H1 (cell line): ENCODE results near the gene PXDN. TPM values are rescaled to one million over a fixed set of nuclear protein-coding genes. Genes with fewer than 3 reads are reported as not detected.

Experiments used
- CTCF ChIA-PET: fragments of 300-600 bp; sonication (Branson Sonifier 250); formaldehyde crosslinking; loops from one replicate; lab custom pipeline; 2021; ENCODE audit not compliant: partially characterized antibody; lab: Charles Lee
- POLR2A ChIA-PET: fragments of 300-600 bp; sonication (Branson Sonifier 250); formaldehyde crosslinking; loops from one replicate; lab custom pipeline; 2021; ENCODE audit warnings: inconsistent platforms; ENCODE audit not compliant: partially characterized antibody; lab: Charles Lee
- DNase-seq, 2 experiments: peaks; one replicate each; pipeline versions ENCODE4 v3.0.0 to v3.0.0-alpha.2; 2010 to 2022; ENCODE audit warnings: low spot score in 2 of 2, low read depth in 1 of 2, mixed read lengths in 1 of 2
- FAIRE-seq: peaks from 2 replicates; lab custom pipeline; 2011; peaks lifted over from hg19 to GRCh38; lab: Jason Lieb, UNC
- H2AFZ ChIP-seq: 2 replicates; pipeline ENCODE4 v1.8.1; 2012; ENCODE audit warnings: low read length, inconsistent platforms
- H2AK5ac ChIP-seq: 2 replicates; pipeline ENCODE4 v1.6.1; 2013; ENCODE audit warnings: low read depth, low read length
- H2BK120ac ChIP-seq: replicated peaks from 2 replicates; pipeline ENCODE3; 2013; ENCODE audit warnings: low read depth, low read length, inconsistent platforms
- H2BK12ac ChIP-seq: 2 replicates; pipeline ENCODE4 v1.6.1; 2013; ENCODE audit warnings: low read depth, low read length
- H2BK15ac ChIP-seq: 2 replicates; pipeline ENCODE4 v1.6.1; 2013; ENCODE audit warnings: low read length
- H2BK20ac ChIP-seq: 2 replicates; pipeline ENCODE4 v1.6.1; 2013; ENCODE audit warnings: low read length
- H2BK5ac ChIP-seq: 2 replicates; pipeline ENCODE4 v1.6.1; 2013; ENCODE audit warnings: low read depth, low read length
- H3K14ac ChIP-seq: 2 replicates; pipeline ENCODE4 v1.6.1; 2013; ENCODE audit warnings: inconsistent platforms; ENCODE audit not compliant: insufficient read length
- H3K18ac ChIP-seq: 2 replicates; pipeline ENCODE4 v1.6.1; 2013; ENCODE audit warnings: low read length; ENCODE audit errors: extremely low read depth
- H3K23ac ChIP-seq: 2 replicates; pipeline ENCODE4 v1.6.1; 2013; ENCODE audit warnings: inconsistent platforms; ENCODE audit not compliant: insufficient read length
- H3K23me2 ChIP-seq: 2 replicates; pipeline ENCODE4 v1.6.1; 2013; ENCODE audit warnings: low read depth, low read length
- H3K27ac ChIP-seq: 2 replicates; pipeline ENCODE4 v1.6.1; 2011; ENCODE audit warnings: low read depth, low read length, inconsistent platforms
- H3K27me3 ChIP-seq, 4 experiments: replicated peaks in 1 of 4; 1 replicate in 1 of 4; 2 replicates in 3 of 4; pipeline versions ENCODE4 v1.6.1 to v1.8.1; 2011 to 2013; ENCODE audit warnings: low read length in 3 of 4, mild to moderate bottlenecking in 3 of 4, inconsistent platforms in 2 of 4, mixed read lengths in 2 of 4, moderate library complexity in 1 of 4; ENCODE audit not compliant: control insufficient read depth in 3 of 4, insufficient read depth in 3 of 4; ENCODE audit errors: extremely low read depth in 1 of 4
- H3K36me3 ChIP-seq, 4 experiments: 2 replicates each; pipeline versions ENCODE4 v1.6.1 to v1.8.1; 2011 to 2013; ENCODE audit warnings: mild to moderate bottlenecking in 4 of 4, low read length in 3 of 4, moderate library complexity in 2 of 4, control low read depth in 1 of 4, inconsistent platforms in 1 of 4; ENCODE audit not compliant: insufficient read depth in 4 of 4, control insufficient read depth in 2 of 4
- H3K4ac ChIP-seq: replicated peaks from 2 replicates; pipeline ENCODE3; 2013; ENCODE audit warnings: low read length, low read depth, mixed read lengths, inconsistent platforms; ENCODE audit not compliant: insufficient read length
- H3K4me1 ChIP-seq, 4 experiments: replicated peaks in 1 of 4; 1 replicate in 1 of 4; 2 replicates in 3 of 4; pipeline versions ENCODE4 v1.6.1 to v1.8.1; 2011 to 2013; ENCODE audit warnings: low read length in 3 of 4, inconsistent platforms in 2 of 4, mixed read lengths in 1 of 4; ENCODE audit not compliant: insufficient read depth in 4 of 4, control insufficient read depth in 3 of 4
- H3K4me2 ChIP-seq, 2 experiments: 2 replicates each; pipeline versions ENCODE4 v1.6.1 to v1.8.1; 2011 to 2013; ENCODE audit warnings: low read depth in 2 of 2, low read length in 2 of 2, control low read depth in 1 of 2, inconsistent platforms in 1 of 2, mild to moderate bottlenecking in 1 of 2; ENCODE audit not compliant: insufficient read depth in 1 of 2
- H3K4me3 ChIP-seq, 4 experiments: fragments of 200-600, 300-600 bp in 1 of 4; sonication (generic), shearing (Covaris generic), sonication (Bioruptor Twin) in 1 of 4; 2 replicates each; pipeline versions ENCODE4 v1.5.1 to v1.8.1; 2011 to 2016; ENCODE audit warnings: low read length in 4 of 4, low read depth in 3 of 4, control low read depth in 2 of 4, inconsistent platforms in 2 of 4, mild to moderate bottlenecking in 2 of 4, mixed read lengths in 1 of 4, moderate library complexity in 1 of 4; ENCODE audit not compliant: insufficient read depth in 2 of 4; ENCODE audit errors: extremely low read depth in 1 of 4
- H3K56ac ChIP-seq: replicated peaks from 2 replicates; pipeline ENCODE3; 2013; ENCODE audit warnings: low read depth, mild to moderate bottlenecking, mixed read lengths, low read length, inconsistent platforms; ENCODE audit not compliant: insufficient read length
- H3K79me1 ChIP-seq: 2 replicates; pipeline ENCODE4 v1.6.1; 2013; ENCODE audit warnings: low read depth, low read length, control low read depth
- H3K79me2 ChIP-seq, 2 experiments: 2 replicates each; pipeline versions ENCODE4 v1.6.1 to v1.8.1; 2012 to 2013; ENCODE audit warnings: low read length in 2 of 2, mild to moderate bottlenecking in 2 of 2, inconsistent platforms in 1 of 2; ENCODE audit not compliant: insufficient read depth in 2 of 2, control insufficient read depth in 1 of 2
- H3K9ac ChIP-seq, 4 experiments: replicated peaks in 1 of 4; 1 replicate in 1 of 4; 2 replicates in 3 of 4; pipeline versions ENCODE4 v1.6.1 to v1.8.1; 2011 to 2013; ENCODE audit warnings: low read depth in 3 of 4, low read length in 3 of 4, control low read depth in 2 of 4, mild to moderate bottlenecking in 2 of 4, moderate library complexity in 2 of 4, inconsistent platforms in 1 of 4; ENCODE audit errors: extremely low read depth in 1 of 4
- H3K9me3 ChIP-seq, 2 experiments: 2 replicates each; pipeline versions ENCODE4 v1.6.1 to v1.8.1; 2012 to 2013; ENCODE audit warnings: mild to moderate bottlenecking in 2 of 2, moderate library complexity in 2 of 2, control low read depth in 1 of 2, inconsistent platforms in 1 of 2, low read depth in 1 of 2, low read length in 1 of 2, mixed read lengths in 1 of 2; ENCODE audit not compliant: insufficient read depth in 2 of 2
- H4K20me1 ChIP-seq, 2 experiments: replicated peaks in 1 of 2; 2 replicates each; pipeline versions ENCODE3 to v1.8.1; 2011 to 2013; ENCODE audit warnings: inconsistent platforms in 2 of 2, low read length in 2 of 2, mild to moderate bottlenecking in 1 of 2; ENCODE audit not compliant: insufficient read depth in 2 of 2, control insufficient read depth in 1 of 2
- H4K5ac ChIP-seq: 2 replicates; pipeline ENCODE4 v1.6.1; 2013; ENCODE audit warnings: low read length, low read depth, mixed read lengths, inconsistent platforms; ENCODE audit not compliant: insufficient read length
- H4K8ac ChIP-seq: 2 replicates; pipeline ENCODE4 v1.8.0; 2013; ENCODE audit warnings: mild to moderate bottlenecking, moderate library complexity, low read length, inconsistent platforms; ENCODE audit not compliant: insufficient read depth; ENCODE audit errors: extremely low read depth
- H4K91ac ChIP-seq: replicated peaks from 2 replicates; pipeline ENCODE3; 2013; ENCODE audit warnings: low read length, mixed read lengths, inconsistent platforms; ENCODE audit not compliant: insufficient read length
- BCL11A ChIP-seq, 2 experiments: IDR thresholded peaks; one replicate each; pipeline ENCODE4 v1.6.1; 2011; ENCODE audit warnings: low read depth in 2 of 2, low read length in 2 of 2, mild to moderate bottlenecking in 2 of 2
- CBX5 ChIP-seq: fragments of 300-800, 300-1000 bp; sonication (generic); IDR thresholded peaks from 2 replicates; pipeline ENCODE4 v1.7.1; 2016; ENCODE audit warnings: antibody characterized with exemption, low read length, low read depth
- EP300 ChIP-seq, 2 experiments: IDR thresholded peaks; 1 replicate in 1 of 2; 2 replicates in 1 of 2; pipeline ENCODE4 v1.6.1; 2011 to 2012; ENCODE audit warnings: low read depth in 2 of 2, low read length in 2 of 2, mild to moderate bottlenecking in 2 of 2, borderline replicate concordance in 1 of 2, inconsistent platforms in 1 of 2, moderate library complexity in 1 of 2
- JUND ChIP-seq: IDR thresholded peaks from 2 replicates; pipeline ENCODE4 v1.6.1; 2011; ENCODE audit warnings: mild to moderate bottlenecking, improper control_type of control experiment, low read length
- MAFK ChIP-seq: IDR thresholded peaks from 2 replicates; pipeline ENCODE4 v1.6.1; 2012; ENCODE audit warnings: low read depth, mild to moderate bottlenecking, improper control_type of control experiment, low read length
- NRF1 ChIP-seq: IDR thresholded peaks from 2 replicates; pipeline ENCODE4 v1.6.1; 2011; ENCODE audit warnings: mild to moderate bottlenecking, low read depth, low read length, improper control_type of control experiment
- POLR2AphosphoS5 ChIP-seq: IDR thresholded peaks from 2 replicates; pipeline ENCODE4 v1.6.1; 2011; ENCODE audit warnings: low read depth, low read length
- RBBP5 ChIP-seq: IDR thresholded peaks from 2 replicates; pipeline ENCODE4 v1.7.1; 2012; ENCODE audit warnings: low read depth, mild to moderate bottlenecking, inconsistent platforms, low read length, moderate library complexity, borderline replicate concordance
- SAP30 ChIP-seq: fragments of 300-600 bp; sonication (generic); IDR thresholded peaks from 2 replicates; pipeline ENCODE4 v1.7.1; 2012; ENCODE audit warnings: low read length, moderate library complexity, mild to moderate bottlenecking, inconsistent platforms; ENCODE audit not compliant: insufficient read depth, insufficient replicate concordance
- TAF1 ChIP-seq: IDR thresholded peaks from 2 replicates; pipeline ENCODE4 v1.6.1; 2011; ENCODE audit warnings: mild to moderate bottlenecking, low read depth, low read length
- TCF12 ChIP-seq: IDR thresholded peaks from 2 replicates; pipeline ENCODE4 v1.6.1; 2011; ENCODE audit warnings: low read depth, mild to moderate bottlenecking, low read length
- WGBS, 2 experiments: shearing (Covaris generic) in 1 of 2; methylation state at CpG; one replicate each; pipeline versions ENCODE4 v1.1.6 to v1.1.7; 2013 to 2015; ENCODE audit warnings: low lambda C conversion rate in 2 of 2, mixed read lengths in 2 of 2, inconsistent platforms in 1 of 2, low coverage in 1 of 2, missing lambda C conversion rate in 1 of 2; ENCODE audit not compliant: insufficient replicate concordance in 2 of 2, insufficient coverage in 1 of 2, insufficient read length in 1 of 2; ENCODE audit errors: extremely low coverage in 1 of 2, missing lambda C conversion rate in 1 of 2; 5-methylcytosine and 5-hydroxymethylcytosine counted together
- polyA plus RNA-seq, 7 experiments: library from polyadenylated mRNA; depleted of rRNA in 3 of 7; stranded (reverse) in 5 of 7; unstranded in 2 of 7; fragments of >200 nt in 5 of 7; fragments of 200-250 nt in 2 of 7; gene quantifications; 1 replicate in 5 of 7; 2 replicates in 1 of 7; 4 replicates in 1 of 7; pipeline versions ENCODE4 v1.2.1 to v1.2.3, GENCODE V29; 2011 to 2013; ENCODE audit warnings: missing spikeins in 2 of 7, mixed read lengths in 2 of 7
- total RNA-seq: library from RNA; stranded (reverse); fragmentation: NEBNext Ultra II Directional; extraction: Animal tissue kit (Norgen Biotek cat#: 25700); gene quantifications from 2 replicates; pipeline ENCODE4 v1.2.1, GENCODE V29; 2021
- TF ChIP-seq, protein P1 (sequence below): IDR thresholded peaks from 2 replicates; pipeline ENCODE4 v1.6.1; 2012; ENCODE audit warnings: inconsistent platforms

PXDN gene
- total and polyA plus RNA-seq, 2 of the 8 experiments (the other 6 are each of a cell fraction or from before 2014, with no cell fraction given), result 104 to 141 TPM

DNA sequence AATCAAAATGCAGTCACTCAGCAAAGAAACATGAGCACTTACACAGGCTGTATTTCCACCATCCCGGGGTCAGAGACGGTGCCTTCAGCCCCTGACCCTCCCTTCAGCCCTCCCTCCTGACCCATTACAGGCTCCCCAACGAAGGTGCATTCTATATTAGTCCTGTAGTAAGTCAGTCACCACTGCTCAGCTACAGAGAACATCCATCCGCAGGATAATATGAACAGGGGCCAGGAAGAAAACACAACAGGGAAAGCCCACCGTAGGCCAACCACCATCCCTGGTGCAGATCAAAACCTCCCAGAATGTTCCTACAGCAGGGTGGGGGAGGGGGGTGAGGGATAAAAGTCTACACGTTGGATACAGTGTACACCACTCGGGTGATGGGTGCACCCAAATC is 15.1 kb downstream of the PXDN start:
- no peaks in the 10 kb centered on the region for H3K36me3 ChIP-seq
- H3K56ac ChIP-seq, result no peak overlapping the region
- DNase-seq (no peak), FAIRE-seq (no peak)
- peak overlapping the region; percentile 75; the same call in 1 of the 2 replicates for H2AK5ac ChIP-seq
- H3K18ac ChIP-seq, result no peak overlapping the region
- H3K4me2 ChIP-seq, result peak overlapping the region; percentile 1 to 32; a peak in 3 of 4 replicates
- no peak overlapping the region for H2BK120ac ChIP-seq
- H3K4me3 ChIP-seq, result no peak overlapping the region
- H2AFZ ChIP-seq, result no peak overlapping the region
- H3K27ac ChIP-seq, result no peak overlapping the region
- H4K8ac ChIP-seq, result 0 out of 2 replicates have a peak overlapping the region, but pooled peaks have one; percentile 17
- no peak overlapping the region for H2BK15ac ChIP-seq
- no peaks in the 10 kb centered on the region for H3K9me3 ChIP-seq
- POLR2A ChIA-PET, result interaction anchor here (0.5 to 2.1 kb wide), 6 partner anchors 10 to 1137 kb away, joined by 3 to 8 read pairs (median 4); no protein-coding TSS in a partner anchor
- H2BK5ac ChIP-seq, result no peak overlapping the region
- peak overlapping the region; percentile 39; the same call in 1 of the 2 replicates for H2BK12ac ChIP-seq
- H3K27me3 ChIP-seq, result no peaks in the 10 kb centered on the region
- no peak overlapping the region for H4K91ac ChIP-seq
- CTCF ChIA-PET, result interaction anchor here (0.8 to 3.5 kb wide), 5 partner anchors 9 to 135 kb away, joined by 3 to 18 read pairs (median 6); no protein-coding TSS in a partner anchor
- no peak overlapping the region for H3K4ac ChIP-seq
- H3K79me2 ChIP-seq, result peaks cover 16 to 75% of the 10 kb centered on the region in 2 experiments
- WGBS, 2 experiments, result 77% methylated on average over 7 of the region's 7 CpGs; no CpG with 5 or more reads in 1 of the 2 experiments
- H4K20me1 ChIP-seq, result peaks cover 16 to 22% of the 10 kb centered on the region in 2 experiments
- peaks cover 26% of the 10 kb centered on the region for H3K79me1 ChIP-seq
- H4K5ac ChIP-seq, result no peak overlapping the region
- no peak overlapping the region for H3K23ac ChIP-seq
- no peaks in the 10 kb centered on the region for H3K23me2 ChIP-seq
- no peak overlapping the region for H2BK20ac ChIP-seq
- H3K9ac ChIP-seq, result no peak overlapping the region; a peak in 1 of 7 replicates
- H3K14ac ChIP-seq, result no peak overlapping the region
- peaks cover 11 to 32% (median 26%) of the 10 kb centered on the region in 4 experiments for H3K4me1 ChIP-seq
- TF ChIP-seq CBX5 (no peak), JUND (no peak), EP300 (IDR thresholded peaks at IDR 0.05; ENCODE audit: borderline replicate concordance in 1 of 2, low read depth in 2 of 2, low read length in 2 of 2) (no peak), TCF12 (no peak), SAP30 (no peak), RBBP5 (no peak), BCL11A (IDR thresholded peaks at IDR 0.05; ENCODE audit: low read depth in 2 of 2, low read length in 2 of 2) (no peak), NRF1 (no peak), TAF1 (no peak), MAFK (no peak), POLR2AphosphoS5 (no peak)
- TF ChIP-seq, protein P1, sequence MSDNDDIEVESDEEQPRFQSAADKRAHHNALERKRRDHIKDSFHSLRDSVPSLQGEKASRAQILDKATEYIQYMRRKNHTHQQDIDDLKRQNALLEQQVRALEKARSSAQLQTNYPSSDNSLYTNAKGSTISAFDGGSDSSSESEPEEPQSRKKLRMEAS, result no peak
